NCI-H2081 (cell line): ENCODE measurements around the gene GOLGB1.
A peak's percentile ranks its signal among the peaks of the same experiment; 100 is the strongest.
"Not testable (repeated sequence)": the region's sequence is repeated elsewhere in the genome, so short reads cannot be mapped to it uniquely, and the experiment has no call there.

Experiments
- DNase-seq, 2 experiments: peaks; one replicate each; lab custom pipeline; 2025; lab: John Stamatoyannopoulos, UW

GOLGB1 gene

GRCh38 chr3:121739902-121740301, 9.6 kb downstream of the GOLGB1 start:
- no peak for DNase-seq

- DNase-seq: no peak
These were observed 11.9 kb downstream of the GOLGB1 start for GRCh38 chr3:121737644-121738043.

GRCh38 chr3:121736112-121736511, 13.4 kb downstream of the GOLGB1 start:
- DNase-seq: no peak

- DNase-seq: no peak
These were observed 14.4 kb downstream of the GOLGB1 start for GRCh38 chr3:121735047-121735696.

- no peak for DNase-seq
These were observed 18.4 kb downstream of the GOLGB1 start for GRCh38 chr3:121730940-121731687.

- no peak for DNase-seq
These were observed 25.4 kb downstream of the GOLGB1 start for GRCh38 chr3:121724130-121724529.

- no peak for DNase-seq
These were observed 26.1 kb downstream of the GOLGB1 start for GRCh38 chr3:121723485-121723884.

- no peak for DNase-seq
These were observed 27.1 kb downstream of the GOLGB1 start for GRCh38 chr3:121722411-121722810.

GRCh38 chr3:121720163-121720562, 29.4 kb downstream of the GOLGB1 start:
- no peak for DNase-seq

- DNase-seq: no peak
These were observed 30.1 kb downstream of the GOLGB1 start for GRCh38 chr3:121719423-121719822.

- DNase-seq: no peak
These were observed 31.2 kb downstream of the GOLGB1 start for GRCh38 chr3:121718205-121718846.

- DNase-seq: no peak
These were observed 39.2 kb downstream of the GOLGB1 start for GRCh38 chr3:121710347-121710746.

- DNase-seq: peak in 1 of 2 experiments; percentile 19
These were observed 41.8 kb downstream of the GOLGB1 start for GRCh38 chr3:121707531-121708273.

- no peak for DNase-seq
These were observed 44.0 kb downstream of the GOLGB1 start for GRCh38 chr3:121705541-121705940.

GRCh38 chr3:121703973-121704372, 45.6 kb downstream of the GOLGB1 start:
- DNase-seq: no peak

- DNase-seq: no peak
These were observed 50.6 kb downstream of the GOLGB1 start for GRCh38 chr3:121698901-121699300.

GRCh38 chr3:121698476-121698875, 51.1 kb downstream of the GOLGB1 start:
- DNase-seq: no peak

GRCh38 chr3:121696186-121696585, 53.4 kb downstream of the GOLGB1 start:
- no peak for DNase-seq

- no peak for DNase-seq
These were observed 57.4 kb downstream of the GOLGB1 start for GRCh38 chr3:121692010-121692699.

- no peak for DNase-seq
These were observed 58.6 kb downstream of the GOLGB1 start for GRCh38 chr3:121690777-121691405.

GRCh38 chr3:121688747-121689146, 60.8 kb downstream of the GOLGB1 start:
- not testable (repeated sequence) for DNase-seq
